Loucy (cell line): ENCODE results near the gene UBFD1.

Experiments used
- H2AFZ ChIP-seq: fragments of 200-600 bp; sonication (generic); 2 replicates; pipeline ENCODE4 v1.6.0; 2016; ENCODE audit warnings: antibody characterized with exemption, mild to moderate bottlenecking, low read length, moderate library complexity
- H3F3A ChIP-seq: fragments of 200-600 bp; 2 replicates; pipeline ENCODE4 v1.6.0; 2016; ENCODE audit warnings: antibody characterized with exemption, low read depth, mild to moderate bottlenecking
- H3K27me3 ChIP-seq: fragments of 200-600 bp; sonication (generic); 2 replicates; pipeline ENCODE4 v1.6.1; 2014; ENCODE audit warnings: low read length, mild to moderate bottlenecking; ENCODE audit not compliant: insufficient read depth, poor library complexity, severe bottlenecking
- H3K36me3 ChIP-seq: fragments of 200-600 bp; sonication (generic); 2 replicates; pipeline ENCODE4 v1.6.1; 2016; ENCODE audit warnings: low read length; ENCODE audit not compliant: insufficient read depth
- H3K4me1 ChIP-seq: fragments of 200-600 bp; sonication (generic); 2 replicates; pipeline ENCODE4 v1.5.1; 2014; ENCODE audit warnings: low read length, mild to moderate bottlenecking; ENCODE audit not compliant: insufficient read depth, poor library complexity, severe bottlenecking
- H3K4me2 ChIP-seq: fragments of 200-600 bp; sonication (generic); 2 replicates; pipeline ENCODE4 v1.6.0; 2014; ENCODE audit warnings: antibody characterized with exemption, low read length, low read depth, mild to moderate bottlenecking; ENCODE audit not compliant: poor library complexity, severe bottlenecking
- H3K4me3 ChIP-seq: fragments of 200-600 bp; sonication (generic); 2 replicates; pipeline ENCODE4 v1.5.1; 2014; ENCODE audit warnings: low read length, mild to moderate bottlenecking, mixed read lengths; ENCODE audit not compliant: poor library complexity, severe bottlenecking
- H3K79me2 ChIP-seq: fragments of 200-600 bp; sonication (generic); 2 replicates; pipeline ENCODE4 v1.6.1; 2014; ENCODE audit warnings: low read length; ENCODE audit not compliant: insufficient read depth
- H3K9ac ChIP-seq: fragments of 200-600 bp; sonication (generic); 2 replicates; pipeline ENCODE4 v1.6.0; 2014; ENCODE audit warnings: mild to moderate bottlenecking, low read depth, low read length, moderate library complexity; ENCODE audit not compliant: poor library complexity, severe bottlenecking
- H3K9me2 ChIP-seq: fragments of 200-600 bp; sonication (generic); replicated peaks from 2 replicates; pipeline ENCODE4 v1.6.1; 2016; ENCODE audit warnings: low read depth, low read length, mixed read lengths
- H3K9me3 ChIP-seq: fragments of 200-600 bp; sonication (generic); 2 replicates; pipeline ENCODE4 v1.6.1; 2014; ENCODE audit warnings: mild to moderate bottlenecking, antibody characterized with exemption, low read length, low read depth; ENCODE audit not compliant: insufficient read depth
- H4K20me1 ChIP-seq: fragments of 200-600 bp; sonication (generic); 2 replicates; pipeline ENCODE4 v1.6.0; 2014; ENCODE audit warnings: antibody characterized with exemption, low read length, mild to moderate bottlenecking; ENCODE audit not compliant: insufficient read depth, poor library complexity, severe bottlenecking
- EZH2phosphoT487 ChIP-seq: fragments of 200-600 bp; IDR thresholded peaks from 2 replicates; pipeline ENCODE4 v1.6.1; 2018; ENCODE audit warnings: antibody characterized with exemption, mild to moderate bottlenecking, moderate library complexity, borderline replicate concordance
- TF ChIP-seq, protein P1 (sequence below): fragments of 200-600 bp; sonication (generic); conservative IDR thresholded peaks from 2 replicates; pipeline ENCODE4 v1.5.1; 2014; ENCODE audit warnings: mild to moderate bottlenecking, antibody characterized with exemption, low read length

The UBFD1 gene

DNA sequence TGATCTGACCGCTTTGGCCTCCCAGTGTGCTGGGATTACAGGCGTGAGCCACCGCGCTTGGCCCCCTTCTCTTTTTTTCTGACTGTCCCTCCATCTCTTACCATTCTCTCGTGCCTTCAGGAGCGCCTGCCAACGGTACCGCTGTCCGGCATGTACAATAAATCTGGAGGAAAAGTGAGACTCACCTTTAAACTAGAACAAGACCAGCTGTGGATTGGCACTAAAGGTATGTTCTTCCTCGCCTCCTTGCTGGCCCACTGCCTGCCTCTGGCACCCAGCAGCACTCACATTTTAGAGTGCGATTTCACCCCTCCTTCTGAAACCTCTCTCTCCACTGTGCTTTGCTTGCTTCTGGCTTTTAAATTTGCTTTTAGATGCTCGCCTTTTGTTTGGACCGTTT, 5.0 kb downstream of the UBFD1 start:
- TF ChIP-seq EZH2phosphoT487 = no peak
- TF ChIP-seq, protein P1, sequence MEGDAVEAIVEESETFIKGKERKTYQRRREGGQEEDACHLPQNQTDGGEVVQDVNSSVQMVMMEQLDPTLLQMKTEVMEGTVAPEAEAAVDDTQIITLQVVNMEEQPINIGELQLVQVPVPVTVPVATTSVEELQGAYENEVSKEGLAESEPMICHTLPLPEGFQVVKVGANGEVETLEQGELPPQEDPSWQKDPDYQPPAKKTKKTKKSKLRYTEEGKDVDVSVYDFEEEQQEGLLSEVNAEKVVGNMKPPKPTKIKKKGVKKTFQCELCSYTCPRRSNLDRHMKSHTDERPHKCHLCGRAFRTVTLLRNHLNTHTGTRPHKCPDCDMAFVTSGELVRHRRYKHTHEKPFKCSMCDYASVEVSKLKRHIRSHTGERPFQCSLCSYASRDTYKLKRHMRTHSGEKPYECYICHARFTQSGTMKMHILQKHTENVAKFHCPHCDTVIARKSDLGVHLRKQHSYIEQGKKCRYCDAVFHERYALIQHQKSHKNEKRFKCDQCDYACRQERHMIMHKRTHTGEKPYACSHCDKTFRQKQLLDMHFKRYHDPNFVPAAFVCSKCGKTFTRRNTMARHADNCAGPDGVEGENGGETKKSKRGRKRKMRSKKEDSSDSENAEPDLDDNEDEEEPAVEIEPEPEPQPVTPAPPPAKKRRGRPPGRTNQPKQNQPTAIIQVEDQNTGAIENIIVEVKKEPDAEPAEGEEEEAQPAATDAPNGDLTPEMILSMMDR = no peak
- H2AFZ ChIP-seq = no peak overlapping the region
- peaks cover 24% of the 10 kb centered on the region for H4K20me1 ChIP-seq
- no peak overlapping the region for H3K4me3 ChIP-seq
- H3K9me2 ChIP-seq = no peaks in the 10 kb centered on the region
- peaks cover 57% of the 10 kb centered on the region; the same call in 1 of the 2 replicates for H3K36me3 ChIP-seq
- H3F3A ChIP-seq = no peaks in the 10 kb centered on the region
- H3K9me3 ChIP-seq = no peaks in the 10 kb centered on the region
- no peaks in the 10 kb centered on the region for H3K27me3 ChIP-seq
- H3K4me1 ChIP-seq = peaks cover 28% of the 10 kb centered on the region
- no peak overlapping the region for H3K9ac ChIP-seq
- H3K79me2 ChIP-seq = peaks cover 45% of the 10 kb centered on the region
- no peak overlapping the region for H3K4me2 ChIP-seq

DNA sequence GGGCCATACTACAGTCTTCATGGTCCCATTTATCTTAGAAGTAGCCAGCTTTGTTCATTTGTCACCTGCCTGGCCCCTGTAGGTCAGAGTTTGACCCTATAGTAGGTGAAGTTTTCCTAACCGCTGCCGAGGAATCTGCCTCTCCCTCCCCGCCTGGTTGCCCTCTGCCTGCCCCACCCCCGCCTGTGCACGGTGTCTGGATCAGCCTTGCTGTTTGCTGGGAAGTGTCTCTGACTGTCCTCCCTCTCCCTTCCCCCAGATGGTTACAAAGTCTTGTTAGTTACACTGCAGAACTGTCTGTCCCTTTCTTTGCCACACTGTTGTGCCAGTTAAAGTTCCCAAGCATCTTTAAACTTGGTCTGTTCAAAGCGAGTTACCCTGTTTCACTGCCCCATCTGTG, 5.7 kb downstream of the UBFD1 start:
- Histone ChIP-seq H3K79me2 (peaks cover 40% of the 10 kb centered on the region), H3K36me3 (peaks cover 61% of the 10 kb centered on the region; the same call in 1 of the 2 replicates), H4K20me1 (peaks cover 20% of the 10 kb centered on the region), H3K4me2 (no peak overlapping the region), H3K9me2 (no peaks in the 10 kb centered on the region), H3K4me1 (peaks cover 28% of the 10 kb centered on the region), H3K27me3 (no peaks in the 10 kb centered on the region), H2AFZ (no peak overlapping the region), H3K4me3 (no peak overlapping the region), H3K9me3 (no peaks in the 10 kb centered on the region), H3F3A (no peaks in the 10 kb centered on the region), H3K9ac (no peak overlapping the region)
- TF ChIP-seq EZH2phosphoT487 = no peak
- TF ChIP-seq, protein P1 = no peak

DNA sequence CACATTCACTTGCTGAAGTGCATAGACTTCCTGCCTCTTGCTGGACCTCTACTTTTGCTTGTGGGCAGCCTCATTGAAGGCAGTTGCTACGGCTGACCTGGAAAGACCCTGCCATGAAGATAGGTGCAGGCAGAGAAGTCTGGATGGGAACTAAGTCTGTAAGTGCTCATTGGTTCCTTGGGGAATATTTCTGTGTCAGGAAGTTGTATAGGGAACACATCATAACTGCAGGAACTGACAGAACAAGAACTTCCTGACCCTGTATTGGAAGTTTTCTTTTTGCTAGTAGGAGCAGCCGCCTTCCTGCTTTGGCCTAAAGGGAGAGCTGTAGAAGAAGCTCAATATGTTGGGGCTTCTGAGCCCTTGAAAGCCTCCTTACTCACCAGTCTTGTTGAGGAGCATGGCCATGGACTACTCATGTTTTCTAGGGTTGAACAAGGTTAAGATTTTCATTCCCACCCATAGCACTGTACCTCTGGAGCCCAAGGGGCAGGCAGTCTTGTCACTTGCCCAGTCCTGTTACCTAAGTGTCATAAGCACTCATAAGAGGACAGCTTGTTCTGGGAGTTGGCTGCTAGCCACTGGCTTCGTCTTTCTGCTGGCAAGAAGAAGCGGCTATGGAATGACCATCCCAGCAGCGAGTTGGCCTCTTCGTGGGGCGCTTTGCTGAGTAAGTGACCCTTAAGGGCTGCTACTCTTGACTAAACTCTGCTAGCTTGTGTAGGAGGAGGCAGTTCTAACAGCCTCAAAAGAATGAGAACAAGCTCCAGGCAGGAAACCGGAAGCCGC, 7.2 kb downstream of the UBFD1 start:
- H3K9me3 ChIP-seq = no peaks in the 10 kb centered on the region
- H3K9me2 ChIP-seq = no peaks in the 10 kb centered on the region
- no peak overlapping the region for H3K9ac ChIP-seq
- H3K79me2 ChIP-seq = peaks cover 24% of the 10 kb centered on the region
- H3K36me3 ChIP-seq = peaks cover 69% of the 10 kb centered on the region; the same call in 1 of the 2 replicates
- peaks cover 9% of the 10 kb centered on the region for H4K20me1 ChIP-seq
- no peaks in the 10 kb centered on the region for H3F3A ChIP-seq
- no peak overlapping the region for H2AFZ ChIP-seq
- no peak overlapping the region for H3K4me3 ChIP-seq
- no peak for TF ChIP-seq EZH2phosphoT487
- TF ChIP-seq, protein P1 = no peak
- H3K4me1 ChIP-seq = peaks cover 18% of the 10 kb centered on the region
- H3K4me2 ChIP-seq = no peak overlapping the region
- no peaks in the 10 kb centered on the region for H3K27me3 ChIP-seq
